ENCODE results near the gene ESR2. TPM values are rescaled to one million over a fixed set of nuclear protein-coding genes. Genes with fewer than 3 reads are reported as not detected.
A peak's percentile ranks its signal among the peaks of the same experiment; 100 is the strongest.

Gene ESR2
- total RNA-seq, 1 donor from 2014 or later, result 0.30 TPM

DNA sequence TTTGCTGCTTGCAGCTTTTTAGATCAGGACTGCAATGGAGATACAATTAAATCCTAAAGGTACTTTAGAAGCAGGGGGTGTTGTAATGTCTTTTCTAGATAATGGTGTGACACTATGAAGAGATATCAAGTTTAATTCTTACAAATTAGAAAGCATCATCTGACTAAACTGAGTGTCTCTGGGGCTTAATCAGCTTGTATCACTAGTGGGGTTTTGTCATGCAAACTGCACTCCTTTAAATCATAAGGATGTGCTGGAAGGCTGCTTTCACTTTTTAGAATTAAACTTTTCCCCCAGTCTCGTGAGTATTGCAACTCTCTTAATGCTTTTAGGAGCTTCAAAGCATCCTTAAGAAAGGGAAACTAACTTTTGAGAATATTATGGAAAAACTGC is 218.6 kb downstream of the ESR2 start:
- Histone ChIP-seq H3K4me3 (no peak overlapping the region), H3K27ac (no peak overlapping the region), H3K36me3 (peaks cover 62% of the 10 kb centered on the region), H3K4me1 (no peaks in the 10 kb centered on the region), H3K9me3 (no peaks in the 10 kb centered on the region), H3K27me3 (ENCODE audit: low read depth) (no peaks in the 10 kb centered on the region)
- TF ChIP-seq, protein P1, sequence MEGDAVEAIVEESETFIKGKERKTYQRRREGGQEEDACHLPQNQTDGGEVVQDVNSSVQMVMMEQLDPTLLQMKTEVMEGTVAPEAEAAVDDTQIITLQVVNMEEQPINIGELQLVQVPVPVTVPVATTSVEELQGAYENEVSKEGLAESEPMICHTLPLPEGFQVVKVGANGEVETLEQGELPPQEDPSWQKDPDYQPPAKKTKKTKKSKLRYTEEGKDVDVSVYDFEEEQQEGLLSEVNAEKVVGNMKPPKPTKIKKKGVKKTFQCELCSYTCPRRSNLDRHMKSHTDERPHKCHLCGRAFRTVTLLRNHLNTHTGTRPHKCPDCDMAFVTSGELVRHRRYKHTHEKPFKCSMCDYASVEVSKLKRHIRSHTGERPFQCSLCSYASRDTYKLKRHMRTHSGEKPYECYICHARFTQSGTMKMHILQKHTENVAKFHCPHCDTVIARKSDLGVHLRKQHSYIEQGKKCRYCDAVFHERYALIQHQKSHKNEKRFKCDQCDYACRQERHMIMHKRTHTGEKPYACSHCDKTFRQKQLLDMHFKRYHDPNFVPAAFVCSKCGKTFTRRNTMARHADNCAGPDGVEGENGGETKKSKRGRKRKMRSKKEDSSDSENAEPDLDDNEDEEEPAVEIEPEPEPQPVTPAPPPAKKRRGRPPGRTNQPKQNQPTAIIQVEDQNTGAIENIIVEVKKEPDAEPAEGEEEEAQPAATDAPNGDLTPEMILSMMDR (IDR thresholded peaks at IDR 0.05), result no peak
- DNase-seq, result no peak
- no peak for ATAC-seq
- intact Hi-C loops (cut with DNase I), result no loop called here

DNA sequence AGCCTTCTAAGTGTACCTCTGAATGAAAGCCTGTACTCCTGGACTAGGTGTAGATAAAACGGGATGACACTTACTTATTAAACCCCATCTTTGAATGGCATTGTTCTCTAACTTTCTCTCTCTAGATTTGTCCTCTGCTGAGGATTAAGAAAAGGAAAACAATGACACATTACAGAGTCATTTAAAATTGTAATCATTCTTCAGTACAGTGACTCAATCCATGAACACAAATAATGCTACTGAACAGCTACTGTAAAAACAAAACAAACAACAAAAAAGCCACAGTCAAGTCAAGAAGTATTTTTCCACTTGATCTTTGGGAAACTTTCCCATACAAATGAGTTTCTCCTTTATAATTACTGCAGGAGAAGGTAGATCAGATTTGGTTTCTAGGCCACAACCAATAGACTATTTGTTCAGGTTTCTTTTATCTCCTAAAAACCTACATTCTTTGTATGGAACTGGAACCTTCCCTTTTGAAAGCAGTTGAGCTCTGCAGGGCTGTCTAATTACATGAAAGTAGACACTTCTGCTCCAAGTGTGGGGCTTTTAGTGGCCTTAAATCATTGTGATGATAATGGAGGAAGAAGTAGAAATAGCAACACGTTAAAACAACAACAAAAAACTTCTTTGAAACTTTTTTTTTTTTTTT is 219.1 kb downstream of the ESR2 start:
- H3K4me3 ChIP-seq, result no peak overlapping the region
- ATAC-seq, result peak in 1 of 2 donors; percentile 24
- H3K9me3 ChIP-seq, result no peaks in the 10 kb centered on the region
- peaks cover 64% of the 10 kb centered on the region for H3K36me3 ChIP-seq
- H3K27ac ChIP-seq, result no peak overlapping the region
- no peak for DNase-seq
- no peaks in the 10 kb centered on the region for H3K27me3 ChIP-seq (ENCODE audit: low read depth)
- no peaks in the 10 kb centered on the region for H3K4me1 ChIP-seq
- TF ChIP-seq, protein P1 (IDR thresholded peaks at IDR 0.05), result no peak
- intact Hi-C loops (cut with DNase I), result no loop called here

- intact Hi-C loops (cut with DNase I), result no loop called here
- no peaks in the 10 kb centered on the region for H3K4me1 ChIP-seq
- peaks cover 75% of the 10 kb centered on the region for H3K36me3 ChIP-seq
- ATAC-seq, result no peak
- TF ChIP-seq, protein P1 (IDR thresholded peaks at IDR 0.05), result no peak
- H3K4me3 ChIP-seq, result no peak overlapping the region
- H3K27ac ChIP-seq, result no peak overlapping the region
- DNase-seq, result no peak
- no peaks in the 10 kb centered on the region for H3K27me3 ChIP-seq (ENCODE audit: low read depth)
- no peaks in the 10 kb centered on the region for H3K9me3 ChIP-seq
These were observed 224.4 kb downstream of the ESR2 start for GRCh38 chr14:64069634-64070359.

- peaks cover 29% of the 10 kb centered on the region for H3K36me3 ChIP-seq
- H3K4me1 ChIP-seq, result no peaks in the 10 kb centered on the region
- no peak for ATAC-seq
- H3K27me3 ChIP-seq (ENCODE audit: low read depth), result no peaks in the 10 kb centered on the region
- no peaks in the 10 kb centered on the region for H3K9me3 ChIP-seq
- TF ChIP-seq, protein P1 (IDR thresholded peaks at IDR 0.05), result no peak
- intact Hi-C loops (cut with DNase I), result no loop called here
- no peak for DNase-seq
- H3K4me3 ChIP-seq, result no peak overlapping the region
- H3K27ac ChIP-seq, result no peak overlapping the region
These were observed 229.7 kb downstream of the ESR2 start for GRCh38 chr14:64064447-64064846.

DNA sequence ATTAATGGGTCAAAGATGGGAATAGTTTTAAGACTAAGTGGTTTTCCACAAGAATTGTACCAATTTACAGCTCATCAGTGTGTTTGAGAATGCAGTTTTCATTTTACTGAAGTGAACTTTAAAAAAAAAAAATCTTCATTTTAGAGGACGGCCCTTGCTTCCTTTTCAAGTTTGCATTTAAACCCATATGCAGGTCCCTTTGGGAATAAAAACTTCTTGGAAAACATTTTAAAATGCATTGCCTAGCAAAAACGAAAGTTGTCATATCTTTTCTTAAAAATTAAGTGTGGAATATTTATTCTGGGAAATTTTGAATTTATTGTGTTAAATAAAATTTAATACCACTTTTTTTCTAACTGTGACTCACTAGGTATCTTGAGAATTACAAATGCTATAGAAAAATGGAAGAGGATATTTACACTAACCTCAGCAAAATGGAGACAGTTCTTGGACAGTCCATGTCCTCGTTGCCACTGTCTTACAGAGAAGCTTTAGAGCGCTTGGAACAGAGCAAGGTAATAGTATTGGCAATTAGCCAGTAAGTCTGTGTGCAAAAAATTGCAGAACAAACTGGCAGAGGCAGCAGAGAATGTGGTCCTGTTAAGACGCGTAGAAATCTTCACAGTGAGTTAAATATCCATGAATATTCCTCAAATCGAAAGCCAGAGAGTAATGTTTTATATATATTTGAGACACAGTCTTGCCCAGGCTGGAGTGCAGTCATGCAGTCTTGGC is 231.6 kb downstream of the ESR2 start:
- DNase-seq, result no peak
- Histone ChIP-seq H3K9me3 (no peaks in the 10 kb centered on the region), H3K36me3 (peaks cover 23% of the 10 kb centered on the region), H3K4me1 (no peaks in the 10 kb centered on the region), H3K27ac (no peak overlapping the region), H3K4me3 (no peak overlapping the region), H3K27me3 (ENCODE audit: low read depth) (no peaks in the 10 kb centered on the region)
- ATAC-seq, result no peak
- intact Hi-C loops (cut with DNase I), result no loop called here
- TF ChIP-seq, protein P1 (IDR thresholded peaks at IDR 0.05), result no peak
